AML-193 (cell line): ENCODE data around the gene RHOV.
"Not testable (repeated sequence)": the region's sequence is repeated elsewhere in the genome, so short reads cannot be mapped to it uniquely, and the experiment has no call there.

Experiments
- DNase-seq, 2 experiments: peaks; one replicate each; lab custom pipeline; 2025; lab: John Stamatoyannopoulos, UW

Gene RHOV

GRCh38 chr15:40872791-40873693, 992 bp downstream of the RHOV start:
- DNase-seq, result no peak

- no peak for DNase-seq
Observed at GRCh38 chr15:40871749-40872617, 2.1 kb downstream of the RHOV start.

- no peak for DNase-seq
Observed at GRCh38 chr15:40870716-40871115, 3.3 kb downstream of the RHOV start.

- no peak for DNase-seq
Observed at GRCh38 chr15:40869686-40870085, 4.3 kb downstream of the RHOV start.

- DNase-seq, result no peak
Observed at GRCh38 chr15:40867199-40867598, 6.8 kb downstream of the RHOV start.

GRCh38 chr15:40863660-40864270, 10.3 kb downstream of the RHOV start:
- no peak for DNase-seq

GRCh38 chr15:40861147-40861546, 12.9 kb downstream of the RHOV start:
- not testable (repeated sequence) for DNase-seq

GRCh38 chr15:40859206-40859851, 14.7 kb downstream of the RHOV start:
- DNase-seq, result peak; percentile 54 to 59

- DNase-seq, result no peak
Observed at GRCh38 chr15:40858706-40859105, 15.3 kb downstream of the RHOV start.

- DNase-seq, result peak; percentile 50 to 63
Observed at GRCh38 chr15:40857601-40858341, 16.3 kb downstream of the RHOV start.

GRCh38 chr15:40856746-40857145, 17.3 kb downstream of the RHOV start:
- DNase-seq, result no peak

GRCh38 chr15:40855706-40856234, 18.3 kb downstream of the RHOV start:
- DNase-seq, result no peak

GRCh38 chr15:40854161-40854560, 19.9 kb downstream of the RHOV start:
- no peak for DNase-seq

GRCh38 chr15:40853241-40853890, 20.7 kb downstream of the RHOV start:
- no peak for DNase-seq

GRCh38 chr15:40852529-40852928, 21.5 kb downstream of the RHOV start:
- DNase-seq, result no peak

- no peak for DNase-seq
Observed at GRCh38 chr15:40850576-40851112, 23.4 kb downstream of the RHOV start.

GRCh38 chr15:40847223-40847961, 26.6 kb downstream of the RHOV start:
- peak; percentile 83 to 94 for DNase-seq

GRCh38 chr15:40846841-40847222, 27.2 kb downstream of the RHOV start:
- no peak for DNase-seq

GRCh38 chr15:40845511-40846284, 28.3 kb downstream of the RHOV start:
- no peak for DNase-seq
